Inflammatory macrophage treated with lipopolysaccharide for 1 hour (primary cell): ENCODE measurements around the gene FNIP2.
"Not testable (repeated sequence)": the region's sequence is repeated elsewhere in the genome, so short reads cannot be mapped to it uniquely, and the experiment has no call there.

Source experiments
- DNase-seq, 2 donors: peaks; one replicate each; pipeline ENCODE4 v3.0.0-alpha.2; 2020 to 2022

FNIP2 gene

DNA sequence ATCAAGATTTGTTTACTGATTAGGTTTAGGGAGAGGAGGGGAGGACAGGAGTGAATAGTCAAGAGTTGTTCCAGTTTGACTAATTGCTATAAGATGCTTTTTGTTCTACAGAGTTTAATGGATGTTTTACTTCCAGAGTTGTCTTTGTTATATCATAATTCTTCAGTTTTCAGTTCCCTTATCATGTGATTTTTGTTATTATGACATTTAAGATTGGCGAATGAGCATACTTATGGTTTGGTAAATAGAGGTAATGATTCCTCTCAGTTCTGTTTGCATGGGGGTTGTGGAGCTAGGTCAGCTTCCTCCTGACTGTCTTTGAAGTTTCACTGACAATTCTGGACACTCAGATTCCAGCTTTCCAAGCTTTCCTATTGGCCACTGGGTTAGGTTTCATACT, 24.6 kb downstream of the FNIP2 start:
- DNase-seq, result not testable (repeated sequence)

DNA sequence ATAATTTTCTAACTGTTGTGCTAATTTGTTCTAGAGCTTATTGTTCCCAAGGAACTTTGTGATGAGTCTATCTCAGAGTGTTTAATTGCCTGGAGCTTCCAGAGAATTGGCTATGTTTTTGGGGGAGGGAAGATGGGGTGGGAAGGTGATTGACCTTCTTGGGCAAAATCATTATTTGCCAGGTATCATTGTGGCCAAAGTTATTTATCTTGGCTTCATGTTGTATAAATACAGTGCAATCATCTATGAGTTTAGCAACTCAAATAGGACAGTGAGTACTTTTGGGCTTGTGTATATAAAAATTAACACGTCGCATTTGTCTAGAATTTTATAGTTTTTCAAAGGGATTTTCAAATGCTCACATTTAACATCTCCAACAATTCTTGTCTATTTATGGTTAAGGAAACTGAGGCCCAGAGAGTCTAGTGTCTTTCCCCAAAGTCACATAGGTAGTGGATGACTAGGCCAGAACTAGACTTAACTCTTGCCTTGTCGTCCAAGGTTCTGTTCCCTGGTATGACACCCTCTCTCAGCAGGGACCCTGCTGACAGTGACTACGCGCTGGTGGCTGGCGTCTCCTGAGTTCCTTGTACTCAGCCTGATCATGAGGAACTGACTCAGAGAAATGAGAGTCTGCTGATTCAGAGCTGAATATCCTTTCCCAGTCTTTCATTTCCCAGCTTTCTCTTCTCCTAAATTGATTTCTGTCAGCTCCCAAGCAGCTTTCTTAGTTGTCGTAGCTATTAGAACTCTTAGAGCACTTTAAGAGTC, 27.7 kb downstream of the FNIP2 start:
- peak; percentile 88 to 96 for DNase-seq

DNA sequence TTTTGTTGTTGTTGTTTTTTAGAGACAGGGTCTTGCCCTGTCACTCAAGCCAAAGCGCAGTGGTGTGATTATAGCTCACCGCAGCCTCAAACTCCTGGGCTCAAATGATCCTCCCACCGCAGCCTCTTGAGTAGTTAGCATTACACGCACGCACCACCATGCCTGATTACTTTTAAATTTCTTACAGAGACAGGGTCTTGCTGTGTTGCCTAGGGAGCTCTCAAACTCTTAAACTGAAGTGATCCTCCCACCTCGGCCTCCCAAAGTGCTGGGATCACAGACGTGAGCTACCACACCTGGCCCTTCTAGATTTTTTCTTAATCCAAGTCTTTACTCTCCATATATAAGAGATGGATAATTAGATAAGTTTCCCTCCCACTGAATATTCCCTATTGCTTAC, 29.2 kb downstream of the FNIP2 start:
- DNase-seq, result no peak

DNA sequence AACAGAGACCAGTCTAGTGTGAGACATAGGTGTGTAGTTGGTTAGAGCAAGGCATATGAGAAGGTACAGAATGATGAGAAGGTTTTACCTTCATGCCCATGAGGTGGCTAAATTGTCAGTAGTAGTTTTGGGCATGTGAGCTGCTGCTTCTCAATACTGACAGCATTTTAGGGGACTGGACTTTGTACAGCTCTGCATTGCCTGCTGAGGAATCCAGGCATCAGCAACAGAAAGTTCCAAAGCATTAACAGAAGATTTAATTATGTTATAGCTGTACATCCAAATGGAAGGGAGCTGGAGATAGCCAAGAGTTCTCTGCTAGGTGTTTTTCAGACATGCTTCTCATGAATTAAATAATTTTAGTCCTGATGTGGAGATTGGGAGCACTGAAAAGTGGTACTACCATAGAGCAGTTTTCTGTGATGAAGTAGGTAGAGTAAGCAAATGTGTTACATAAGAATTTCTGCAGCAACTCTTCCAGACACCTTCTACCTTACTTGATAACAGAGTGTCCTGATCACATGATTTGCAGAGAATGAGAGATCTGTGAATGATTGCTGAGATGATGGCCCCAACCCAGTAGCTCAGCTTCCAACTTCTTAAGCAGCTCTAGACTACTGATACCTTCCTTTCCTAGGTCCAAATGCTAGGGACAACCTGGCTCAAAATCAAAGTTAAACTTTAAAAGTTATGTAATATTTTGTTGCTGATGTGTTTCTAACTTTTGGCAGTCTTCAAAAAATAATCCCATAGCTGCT, 30.4 kb downstream of the FNIP2 start:
- DNase-seq, result no peak

DNA sequence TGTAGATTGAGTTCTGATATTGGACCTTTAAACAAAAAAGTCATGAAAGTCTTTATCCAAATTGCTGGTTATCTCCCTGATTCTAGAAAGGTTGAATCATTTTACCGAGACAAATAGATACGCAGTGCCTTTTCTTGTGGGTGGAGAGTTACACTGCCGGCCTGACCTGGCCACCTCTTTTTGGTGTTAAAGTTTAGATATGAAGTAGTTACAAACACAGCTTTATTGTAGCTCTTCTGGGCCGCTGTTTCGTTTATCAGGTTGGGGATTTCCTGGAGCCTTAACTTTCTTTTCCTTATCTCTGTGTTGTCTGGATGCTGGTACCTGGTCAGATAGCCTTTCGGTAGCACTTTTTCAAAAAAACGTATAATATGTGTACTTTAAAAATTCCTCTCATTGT, 31.0 kb downstream of the FNIP2 start:
- no peak for DNase-seq

DNA sequence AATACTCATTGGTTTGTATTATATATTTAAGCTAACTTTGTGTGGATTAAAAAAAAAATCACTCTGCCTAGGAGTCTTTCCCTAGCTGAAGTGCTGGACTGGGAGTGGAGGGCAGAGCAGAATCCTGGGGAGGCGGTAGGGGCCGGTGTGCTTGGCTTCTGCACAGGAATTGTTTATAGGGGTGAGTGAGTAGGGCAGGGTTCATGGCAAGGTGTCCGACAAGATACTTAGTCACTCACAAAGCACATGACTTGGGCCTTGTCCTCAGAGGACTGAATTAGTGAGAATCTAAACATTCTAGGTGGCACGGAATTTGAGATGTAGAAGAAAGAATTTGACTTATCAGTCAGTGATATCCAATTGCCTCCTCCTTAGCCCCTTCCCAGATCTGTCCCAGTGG, 32.2 kb downstream of the FNIP2 start:
- DNase-seq, result no peak

DNA sequence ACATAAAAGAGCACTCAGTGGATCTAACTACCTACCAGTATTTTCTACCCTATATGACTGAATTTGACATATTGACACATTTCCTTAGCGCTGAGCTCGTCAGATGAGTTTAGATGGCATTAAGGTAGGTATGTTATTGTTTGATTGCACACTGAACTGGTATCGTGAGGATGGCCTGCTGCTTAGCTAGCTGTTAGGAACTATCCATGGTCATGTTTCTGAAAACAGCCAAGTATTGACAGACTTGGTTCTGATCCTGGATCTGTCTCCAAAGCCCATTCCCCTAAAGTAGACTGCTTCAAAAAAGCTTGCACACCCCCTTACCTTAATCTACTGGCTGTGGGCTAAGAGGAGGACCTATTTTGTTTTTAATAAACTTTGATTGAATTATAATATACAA, 32.9 kb downstream of the FNIP2 start:
- no peak for DNase-seq

DNA sequence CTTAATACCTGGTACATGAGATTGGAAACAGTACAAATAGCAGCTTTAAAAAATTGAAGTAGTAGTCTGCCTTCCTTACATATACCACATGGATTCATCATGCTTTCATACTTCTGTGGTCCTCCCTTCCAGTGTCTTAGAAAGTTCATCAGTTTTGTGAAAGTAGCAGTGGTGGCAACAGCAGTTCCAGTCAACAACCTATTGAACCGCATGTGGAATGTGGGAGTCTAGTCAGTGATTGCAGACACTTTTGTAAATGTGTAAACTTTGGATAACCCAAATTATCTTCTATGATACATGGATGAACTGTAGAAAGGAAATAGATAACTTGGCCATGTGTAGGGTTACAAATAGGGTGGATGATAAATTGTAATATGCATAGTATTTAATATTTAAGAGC, 34.1 kb downstream of the FNIP2 start:
- no peak for DNase-seq

DNA sequence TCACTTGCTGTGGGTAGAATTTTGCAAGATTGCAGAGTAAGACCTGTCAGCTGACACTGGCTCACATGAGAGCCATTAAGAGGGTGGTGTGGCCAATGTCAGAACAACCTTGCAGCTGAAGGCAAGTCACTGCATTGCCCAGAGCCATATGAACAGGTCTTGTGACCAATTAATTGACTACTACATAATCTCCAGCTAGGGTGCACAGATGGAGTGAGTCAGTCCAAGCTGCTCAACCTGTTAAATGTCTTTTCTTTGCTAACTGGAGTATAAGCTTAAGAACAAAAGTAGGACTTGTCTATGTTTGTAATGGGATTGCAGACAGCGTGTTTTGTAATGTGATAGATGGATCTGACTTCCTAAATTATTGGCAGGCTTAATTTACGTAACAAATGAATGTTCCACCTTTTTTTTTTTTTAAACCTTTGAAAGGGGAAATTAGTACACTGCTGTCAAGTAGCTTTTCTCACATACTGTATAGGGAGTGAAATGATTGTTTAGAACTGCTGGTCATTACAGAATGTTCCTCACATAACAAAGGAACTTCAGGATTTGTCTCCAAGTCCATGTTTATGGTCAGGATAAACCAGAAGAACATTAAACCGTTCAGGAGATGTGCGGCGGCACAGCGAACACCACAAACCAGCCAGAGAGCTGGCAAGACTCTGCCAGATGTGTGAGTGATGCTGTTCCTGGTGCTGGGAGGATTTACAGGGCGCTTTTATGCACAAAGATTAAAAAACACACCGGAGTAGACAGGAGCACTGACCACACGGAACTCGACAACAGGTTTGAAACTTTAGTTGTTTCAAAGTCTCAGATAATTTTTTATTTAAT, 37.0 kb downstream of the FNIP2 start:
- DNase-seq, result peak; percentile 67 to 93

DNA sequence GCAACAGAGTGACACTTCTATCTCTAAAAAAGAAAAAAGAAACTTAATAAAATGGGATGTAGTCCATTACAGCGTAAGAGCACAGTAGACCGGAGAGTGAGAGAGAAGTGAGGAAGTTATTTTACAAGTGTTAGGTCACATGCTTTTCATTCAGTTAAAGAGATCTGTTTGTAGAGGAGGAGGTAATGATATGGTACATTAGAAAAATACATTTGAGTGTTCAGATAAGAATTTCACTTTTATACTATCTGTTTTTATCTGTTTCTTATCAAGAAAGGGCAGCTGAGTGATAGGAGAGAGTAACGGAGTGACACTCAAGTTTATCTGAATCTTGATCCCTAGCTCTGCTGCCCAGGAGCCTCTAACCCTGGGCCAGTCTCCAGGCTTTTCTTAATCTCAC, 38.9 kb downstream of the FNIP2 start:
- DNase-seq, result peak in 1 of 2 donors; percentile 46

DNA sequence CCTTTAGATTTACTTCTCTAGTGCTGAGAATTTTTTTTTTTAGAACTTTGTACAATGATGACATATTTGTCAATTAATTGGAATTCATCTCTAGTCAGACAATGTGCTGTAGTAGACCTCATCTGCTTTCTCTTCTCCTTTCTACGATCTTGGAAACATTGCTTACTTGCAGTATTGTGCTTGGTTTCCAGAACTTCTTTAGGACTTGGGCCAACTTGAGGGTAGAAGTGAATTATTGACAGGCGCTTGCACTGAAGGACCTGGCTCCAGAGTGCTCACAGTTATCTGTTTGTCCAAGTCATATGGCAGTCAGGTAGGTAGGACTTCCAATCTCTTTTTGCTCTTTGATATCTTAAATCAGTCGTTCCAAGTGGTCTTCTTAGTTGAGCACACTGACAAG, 39.6 kb downstream of the FNIP2 start:
- peak in 1 of 2 donors; percentile 46 for DNase-seq

DNA sequence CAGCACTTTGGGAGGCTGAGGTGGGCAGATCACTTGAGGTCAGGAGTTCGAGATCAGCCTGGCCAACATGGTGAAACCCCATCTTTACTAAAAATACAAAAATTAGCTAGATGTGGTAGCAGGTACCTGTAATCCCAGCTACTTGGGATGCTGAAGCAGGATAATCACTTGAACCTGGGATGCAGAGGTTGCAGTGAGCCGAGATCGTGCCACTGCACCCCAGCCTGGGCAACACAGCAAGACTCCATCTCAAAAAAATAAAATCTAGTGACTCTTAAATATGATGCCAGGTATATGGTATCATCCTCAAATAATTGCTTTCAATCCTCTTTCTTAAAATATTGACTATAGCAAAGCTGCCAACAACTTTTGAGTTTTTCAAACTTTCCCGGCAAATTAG, 40.4 kb downstream of the FNIP2 start:
- not testable (repeated sequence) for DNase-seq

DNA sequence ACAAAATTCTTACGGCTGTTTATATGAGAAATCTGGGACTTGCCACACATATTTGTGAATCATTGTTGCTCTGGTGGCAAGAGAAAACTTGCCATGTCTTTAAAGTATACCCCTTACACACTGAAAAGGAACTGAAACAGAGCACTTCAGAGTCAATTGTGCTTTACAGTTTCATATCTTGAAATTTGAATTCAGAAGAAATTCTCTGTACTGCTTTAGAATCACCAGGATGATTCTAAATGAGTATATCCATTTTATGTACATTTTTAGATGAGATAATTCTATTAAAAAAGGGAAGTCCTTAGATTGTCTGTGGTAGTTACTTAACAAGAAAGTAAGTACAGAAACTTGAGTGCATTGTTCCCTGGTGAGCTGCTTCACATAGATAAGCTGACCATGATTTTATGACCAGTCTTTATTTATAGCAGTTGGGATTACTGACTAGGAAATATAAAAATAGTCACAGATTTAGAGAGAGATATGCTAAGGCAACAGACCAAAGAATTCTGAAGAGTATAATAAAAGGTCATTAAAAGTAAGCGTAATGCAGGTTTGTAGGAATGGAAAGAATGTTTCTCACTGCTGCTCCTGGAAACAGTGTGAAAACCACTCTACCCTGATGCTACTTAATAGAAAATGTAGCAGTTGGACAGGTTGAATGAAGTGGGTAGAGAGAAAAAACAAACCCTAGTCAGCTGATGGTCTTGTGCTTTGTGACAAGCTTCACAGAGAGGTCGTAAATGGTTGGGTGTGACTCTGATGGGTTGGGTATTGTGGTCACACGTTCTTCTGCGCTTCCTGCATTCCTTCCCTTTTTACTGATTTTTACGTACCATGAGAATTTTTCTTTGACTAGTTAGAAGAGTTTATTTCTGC, 41.0 kb downstream of the FNIP2 start:
- peak; percentile 81 to 91 for DNase-seq

DNA sequence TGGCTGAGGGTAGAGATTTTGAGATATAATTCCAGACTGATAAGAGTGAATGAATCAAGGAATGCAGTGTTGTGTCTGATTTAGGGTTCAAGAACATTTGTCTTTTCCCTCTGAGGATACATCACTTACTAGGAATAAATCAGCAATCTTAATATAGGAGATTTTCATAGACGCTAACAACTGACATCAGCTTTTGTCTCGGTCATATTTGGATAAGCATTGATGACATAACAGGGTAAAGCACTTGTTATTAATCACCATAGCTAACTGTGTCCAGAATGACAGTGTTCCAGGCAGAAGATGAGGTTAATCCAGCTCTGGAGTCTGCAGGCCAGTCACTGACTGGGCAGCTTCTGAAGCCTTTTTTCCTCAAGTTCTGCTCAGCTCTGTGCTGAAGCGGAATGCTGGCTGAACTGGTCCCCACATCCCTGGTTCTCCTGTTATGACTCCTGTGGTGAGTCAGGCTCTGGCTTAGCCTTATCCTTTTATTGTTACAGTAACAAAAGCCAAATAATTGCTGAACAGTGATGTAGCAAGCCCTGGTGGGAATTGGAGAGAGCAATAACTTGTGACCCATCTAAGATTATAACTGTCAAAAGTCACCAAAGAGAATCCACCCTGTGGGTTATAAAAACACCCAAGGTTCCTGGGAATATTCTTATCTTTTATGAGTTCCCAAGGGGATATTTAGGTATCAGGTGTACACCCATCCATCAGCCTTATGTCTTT, 41.8 kb downstream of the FNIP2 start:
- DNase-seq, result peak; percentile 53 to 65

DNA sequence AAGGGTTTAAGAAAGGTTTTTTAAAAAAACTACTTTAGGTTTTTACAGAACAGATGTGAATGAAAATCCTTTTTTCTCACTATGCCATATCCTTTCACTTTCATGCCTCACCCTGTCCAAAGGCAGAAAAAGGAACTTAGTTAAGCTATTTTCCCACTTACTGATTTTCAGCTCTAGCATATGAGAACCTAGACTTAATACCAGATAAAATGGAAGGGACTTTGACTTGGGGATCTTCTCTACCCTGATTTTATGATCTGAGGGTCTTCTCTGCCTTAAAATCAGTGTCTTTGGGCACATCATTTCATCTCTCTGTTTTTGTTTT, 42.4 kb downstream of the FNIP2 start:
- DNase-seq, result peak; percentile 61

DNA sequence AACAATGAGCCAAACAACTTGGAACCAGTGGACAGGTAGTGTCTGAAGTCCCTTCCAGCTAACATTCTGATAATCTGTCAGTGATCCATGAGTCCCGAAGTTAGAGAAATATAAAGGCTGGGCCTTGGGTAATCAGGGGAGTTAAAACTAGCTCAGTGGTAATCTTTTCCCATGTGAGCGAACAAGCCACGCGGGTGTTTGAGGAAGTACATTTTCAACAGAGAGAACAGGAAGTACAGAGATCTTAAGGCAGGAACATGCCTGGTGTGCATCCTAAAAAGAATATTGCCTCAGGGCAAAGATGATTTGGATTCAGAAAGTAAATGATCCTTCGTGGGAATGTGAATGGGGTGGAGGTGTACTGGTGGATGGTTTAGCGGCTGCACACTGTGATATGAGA, 42.9 kb downstream of the FNIP2 start:
- DNase-seq, result peak; percentile 87 to 96

DNA sequence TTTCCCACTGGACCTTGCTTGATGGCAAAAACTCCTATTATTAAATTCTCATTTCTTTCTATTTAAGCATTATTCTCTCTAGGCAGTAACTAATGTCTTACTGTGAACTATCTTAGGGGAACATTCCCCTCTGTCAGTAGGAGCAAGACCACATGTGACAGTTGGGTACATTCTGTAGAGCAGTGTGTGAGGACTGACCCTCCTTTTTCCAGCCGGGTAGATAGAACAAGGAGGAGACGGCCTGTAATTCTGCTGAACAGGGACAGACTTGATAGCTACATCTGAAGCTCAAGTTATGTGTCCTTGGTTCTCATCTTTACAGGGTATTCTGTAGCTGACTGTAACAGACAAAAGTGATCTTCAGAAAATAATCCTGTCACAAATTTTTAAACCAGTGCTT, 43.3 kb downstream of the FNIP2 start:
- no peak for DNase-seq

DNA sequence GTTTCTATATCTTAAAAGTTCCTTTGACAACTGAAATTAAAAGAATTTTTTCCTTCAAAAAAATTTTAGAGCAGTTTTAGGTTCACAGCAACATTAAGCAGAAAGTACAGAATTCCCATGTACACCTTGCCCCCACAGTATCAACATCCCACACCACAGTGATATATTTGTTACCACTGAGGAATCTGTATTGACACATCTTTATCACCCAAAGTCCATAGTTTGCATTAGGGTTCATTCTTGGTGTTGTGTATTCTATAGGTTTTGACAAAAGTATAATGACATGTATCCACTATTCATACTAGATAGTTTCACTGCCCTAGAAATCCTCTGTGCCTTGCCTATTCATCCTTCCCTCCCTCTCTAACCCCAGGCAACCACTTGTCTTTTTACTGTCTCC, 43.7 kb downstream of the FNIP2 start:
- no peak for DNase-seq

DNA sequence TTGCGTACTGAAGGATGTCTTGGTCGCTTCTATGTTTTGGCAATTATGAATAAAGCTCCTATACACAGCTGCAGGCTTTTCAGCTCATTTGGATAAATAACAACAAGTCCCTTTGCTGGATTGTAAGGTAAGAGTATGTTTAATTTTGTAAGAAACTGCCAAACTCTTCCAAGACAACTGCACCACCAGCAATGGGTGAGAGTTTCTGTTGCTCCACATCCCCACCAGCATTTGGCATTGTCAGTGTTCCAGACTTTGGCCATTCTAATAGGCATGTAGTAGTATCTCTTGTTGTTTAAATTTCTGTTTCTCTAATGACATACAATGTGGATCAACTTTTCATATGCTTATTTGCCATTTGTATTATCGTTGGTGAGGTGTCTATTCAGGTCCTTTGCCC, 44.3 kb downstream of the FNIP2 start:
- DNase-seq, result no peak

DNA sequence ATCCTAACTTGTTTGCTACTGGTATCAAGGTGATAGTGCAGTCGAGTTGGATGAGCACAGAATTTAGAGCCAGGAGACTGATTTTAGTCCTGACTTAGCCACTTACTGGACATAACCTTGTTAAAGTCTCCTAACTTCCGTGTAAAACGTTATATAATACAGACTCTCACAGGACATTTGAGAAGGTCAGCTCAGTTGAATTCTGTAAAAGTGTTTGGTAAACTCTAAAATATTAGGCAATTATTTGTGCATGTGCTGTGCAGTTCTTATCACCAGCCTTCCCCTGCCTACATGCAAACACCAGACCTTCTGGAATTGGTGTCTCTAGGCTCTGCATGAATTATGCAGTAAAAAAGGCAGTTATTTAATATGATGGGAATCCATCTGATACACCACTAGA, 45.4 kb downstream of the FNIP2 start:
- DNase-seq, result no peak

DNA sequence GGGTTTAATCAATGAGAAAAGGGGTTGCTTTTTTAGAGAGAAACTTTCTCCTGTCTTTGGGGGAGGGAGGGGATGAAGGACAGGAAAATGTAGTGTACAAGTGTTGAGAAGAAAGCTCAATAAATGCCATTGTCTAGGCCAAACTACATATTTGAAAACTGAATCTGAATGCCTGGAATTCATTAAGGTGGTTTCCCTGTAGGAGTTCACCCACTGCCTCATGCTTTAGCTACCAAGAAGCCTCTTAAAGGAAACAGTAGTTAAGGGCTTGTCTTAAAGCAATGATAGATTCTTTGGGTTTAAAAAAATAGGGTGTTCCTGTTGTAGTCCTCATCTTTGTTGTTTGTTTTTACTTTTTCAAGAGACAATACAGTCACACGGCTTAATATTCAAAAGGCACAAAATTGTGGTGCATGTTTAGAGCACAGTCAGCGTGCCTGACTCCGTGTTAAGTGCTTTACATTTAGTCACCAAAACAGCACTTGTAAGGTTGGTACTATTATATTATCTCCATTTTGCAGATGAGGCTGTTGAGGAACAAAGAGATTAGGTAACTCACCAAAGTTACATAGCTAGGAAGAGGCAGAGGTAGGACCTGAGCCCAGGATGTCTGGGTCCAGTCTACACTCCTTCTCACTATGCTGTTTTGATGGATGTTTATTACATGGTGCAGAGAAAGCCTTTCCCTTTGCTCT, 46.0 kb downstream of the FNIP2 start:
- no peak for DNase-seq
